Tibial nerve (tissue), 4 donors: ENCODE measurements around the gene INPP4B.

Source experiments
- CTCF ChIP-seq, 5 experiments: fragments of 200-600 bp in 3 of 5; fragments of 450-650 bp in 2 of 5; sonication (generic) in 3 of 5; IDR thresholded peaks; one replicate each; pipeline ENCODE4 v1.5.1; 2016 to 2019; ENCODE audit warnings: antibody characterized with exemption in 5 of 5, mild to moderate bottlenecking in 3 of 5, moderate library complexity in 2 of 5
- EP300 ChIP-seq, 2 donors: sonication (generic); formaldehyde crosslinking; IDR thresholded peaks; one replicate each; pipeline ENCODE4 v1.6.1; 2017; ENCODE audit warnings: antibody characterized with exemption in 2 of 2, mild to moderate bottlenecking in 1 of 2
- POLR2A ChIP-seq, 2 donors: fragments of 450-650 bp; IDR thresholded peaks; one replicate each; pipeline ENCODE4 v1.6.1; 2017; ENCODE audit warnings: antibody characterized with exemption in 2 of 2, mild to moderate bottlenecking in 2 of 2, moderate library complexity in 2 of 2

- TF ChIP-seq POLR2A (IDR thresholded peaks at IDR 0.05): no peak
- no peak for TF ChIP-seq CTCF (IDR thresholded peaks at IDR 0.05)
- no peak for TF ChIP-seq EP300 (IDR thresholded peaks at IDR 0.05)
Measured at GRCh38 chr4:142824368-142824767, 21.7 kb downstream of the INPP4B start.
